ENCODE data around the gene CR2. TPM values are rescaled to one million over a fixed set of nuclear protein-coding genes. Genes with fewer than 3 reads are reported as not detected.

Gene CR2
- total and polyA plus RNA-seq, 2 of the 4 experiments (the other 2 are of a cell fraction) = not detected

- Histone ChIP-seq H3K79me1 (ENCODE audit: low read depth in 1 of 2, low read length in 2 of 2) (no peaks in the 10 kb centered on the region), H3K18ac (ENCODE audit: low read depth, low read length) (no peak overlapping the region), H3K27me3 (ENCODE audit: control insufficient read depth, insufficient read depth, low read length) (no peaks in the 10 kb centered on the region), H3K56ac (ENCODE audit: extremely low read depth, insufficient read depth, low read length) (no peak overlapping the region), H3K4me1 (ENCODE audit: control insufficient read depth, insufficient read depth, low read length) (no peaks in the 10 kb centered on the region), H4K5ac (ENCODE audit: low read depth, low read length) (no peak overlapping the region), H3K4me3 (ENCODE audit: insufficient read depth, low read depth, low read length) (no peak overlapping the region), H3K4ac (ENCODE audit: low read depth, low read length) (no peak overlapping the region), H2AK5ac (ENCODE audit: low read depth, low read length) (no peak overlapping the region), H3K4me2 (ENCODE audit: low read depth, low read length) (no peak overlapping the region), H3K27ac (ENCODE audit: insufficient read depth, low read length) (no peak overlapping the region), H2AFZ (replicated peaks; ENCODE audit: low read length, poor library complexity) (no peak overlapping the region), H4K91ac (ENCODE audit: insufficient read depth, low read depth, low read length) (no peak overlapping the region), H3K9me1 (ENCODE audit: insufficient read depth, low read length) (no peaks in the 10 kb centered on the region), H4K20me1 (ENCODE audit: insufficient read depth, low read length) (no peaks in the 10 kb centered on the region), H3K9me3 (ENCODE audit: control insufficient read depth, insufficient read depth, low read length) (no peaks in the 10 kb centered on the region), H3K23ac (ENCODE audit: low read depth, low read length) (no peak overlapping the region), H2BK5ac (ENCODE audit: low read depth, low read length, poor library complexity, severe bottlenecking) (no peak overlapping the region), H2BK20ac (ENCODE audit: low read depth, low read length) (no peak overlapping the region), H3K36me3 (ENCODE audit: control insufficient read depth, insufficient read depth, low read length) (no peaks in the 10 kb centered on the region), H2BK120ac (ENCODE audit: low read depth, low read length) (no peak overlapping the region), H3K14ac (replicated peaks; ENCODE audit: low read depth, low read length) (no peak overlapping the region), H2AK9ac (replicated peaks; ENCODE audit: low read depth, low read length, poor library complexity) (no peak overlapping the region), H2BK15ac (ENCODE audit: low read depth, low read length) (no peak overlapping the region), H4K8ac (ENCODE audit: low read depth in 2 of 2, low read length in 2 of 2) (no peak overlapping the region), H3K9ac (ENCODE audit: low read depth, low read length) (no peak overlapping the region)
- no peak for ATAC-seq (ENCODE audit: low read depth)
- CTCF ChIA-PET = no interaction called here
- DNase-seq = no peak
- POLR2A ChIA-PET (ENCODE audit: unreplicated experiment) = no interaction called here
- dilution Hi-C loops (cut with HindIII; ENCODE audit: low sequenced_read_pairs, unreplicated experiment) = no loop called here
- in situ Hi-C loops (cut with MboI; ENCODE audit: low sequenced_read_pairs) = no loop called here
- no TSS peak for BruUV-seq (replicated peaks)
- WGBS, 2 experiments (ENCODE audit: extremely low coverage in 2 of 2, insufficient read length in 1 of 2) = no CpG with 5 or more reads among the region's 1 CpG
- intact Hi-C loops (cut with micrococcal nuclease) = no loop called here
- TF ChIP-seq ELK1 (IDR thresholded peaks at IDR 0.05; ENCODE audit: borderline replicate concordance, low read depth, low read length) (no peak), MXI1 (IDR thresholded peaks at IDR 0.05; ENCODE audit: borderline replicate concordance, low read depth, low read length) (no peak), MAFK (IDR thresholded peaks at IDR 0.05; ENCODE audit: low read depth, low read length) (no peak), SMC3 (IDR thresholded peaks at IDR 0.05; ENCODE audit: low read depth, low read length) (no peak), NFE2L2 (IDR thresholded peaks at IDR 0.05; ENCODE audit: low read depth, low read length) (no peak), POLR2A (IDR thresholded peaks at IDR 0.05; ENCODE audit: low read depth, low read length) (no peak), BHLHE40 (IDR thresholded peaks at IDR 0.05; ENCODE audit: low read depth, low read length) (no peak), CTCF (conservative IDR thresholded peaks at IDR 0.05; ENCODE audit: low read depth, low read length) (no peak), RAD21 (IDR thresholded peaks at IDR 0.05; ENCODE audit: low read length) (no peak), FOS (IDR thresholded peaks at IDR 0.05; ENCODE audit: low read depth, low read length) (no peak), MAZ (IDR thresholded peaks at IDR 0.05; ENCODE audit: borderline replicate concordance, low read depth, low read length) (no peak), RCOR1 (IDR thresholded peaks at IDR 0.05; ENCODE audit: insufficient replicate concordance, low read length) (no peak), RFX5 (IDR thresholded peaks at IDR 0.05; ENCODE audit: low read depth, low read length) (no peak), CEBPB (IDR thresholded peaks at IDR 0.05; ENCODE audit: low read depth, low read length) (no peak), CHD1 (IDR thresholded peaks at IDR 0.05; ENCODE audit: low read depth, low read length) (no peak)
- TF ChIP-seq, protein P1, sequence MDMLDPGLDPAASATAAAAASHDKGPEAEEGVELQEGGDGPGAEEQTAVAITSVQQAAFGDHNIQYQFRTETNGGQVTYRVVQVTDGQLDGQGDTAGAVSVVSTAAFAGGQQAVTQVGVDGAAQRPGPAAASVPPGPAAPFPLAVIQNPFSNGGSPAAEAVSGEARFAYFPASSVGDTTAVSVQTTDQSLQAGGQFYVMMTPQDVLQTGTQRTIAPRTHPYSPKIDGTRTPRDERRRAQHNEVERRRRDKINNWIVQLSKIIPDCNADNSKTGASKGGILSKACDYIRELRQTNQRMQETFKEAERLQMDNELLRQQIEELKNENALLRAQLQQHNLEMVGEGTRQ (IDR thresholded peaks at IDR 0.05; ENCODE audit: low read depth, low read length) = no peak
These were observed 20.1 kb downstream of the CR2 start for GRCh38 chr1:207474210-207474609.

Measured in IMR-90 (cell line).